GM12891 (cell line): Measurements from ENCODE around the gene SNX18.

Experiments
- DNase-seq: peaks from one replicate; pipeline ENCODE4 v3.0.0; 2011; ENCODE audit warnings: low spot score; ENCODE audit not compliant: insufficient read length
- FAIRE-seq: peaks from 2 replicates; lab custom pipeline; 2011; peaks lifted over from hg19 to GRCh38; lab: Jason Lieb, UNC
- PAX5 ChIP-seq: IDR thresholded peaks from 2 replicates; pipeline ENCODE4 v1.6.1; 2011; ENCODE audit warnings: low read length, moderate library complexity, mild to moderate bottlenecking; ENCODE audit not compliant: insufficient read depth, severe bottlenecking
- POLR2A ChIP-seq: IDR thresholded peaks from 2 replicates; pipeline ENCODE4 v1.6.1; 2011; ENCODE audit warnings: low read depth, low read length, control low read depth
- POLR2AphosphoS5 ChIP-seq: IDR thresholded peaks from 2 replicates; pipeline ENCODE4 v1.6.1; 2011; ENCODE audit warnings: low read depth, low read length, control low read depth
- POU2F2 ChIP-seq: IDR thresholded peaks from 2 replicates; pipeline ENCODE4 v1.6.1; 2011; ENCODE audit warnings: low read depth, mild to moderate bottlenecking, control low read depth, low read length, moderate library complexity
- SPI1 ChIP-seq: IDR thresholded peaks from 2 replicates; pipeline ENCODE4 v1.6.1; 2011; ENCODE audit warnings: low read depth, low read length, control low read depth
- TAF1 ChIP-seq: IDR thresholded peaks from 2 replicates; pipeline ENCODE4 v1.6.1; 2011; ENCODE audit warnings: low read depth, low read length, control low read depth

The SNX18 gene

GRCh38 chr5:54537725-54538124, 20.2 kb downstream of the SNX18 start:
- TF ChIP-seq POLR2A (no peak), SPI1 (no peak), TAF1 (no peak), PAX5 (no peak), POLR2AphosphoS5 (no peak), POU2F2 (no peak)
- no peak for DNase-seq
- no peak for FAIRE-seq

DNA sequence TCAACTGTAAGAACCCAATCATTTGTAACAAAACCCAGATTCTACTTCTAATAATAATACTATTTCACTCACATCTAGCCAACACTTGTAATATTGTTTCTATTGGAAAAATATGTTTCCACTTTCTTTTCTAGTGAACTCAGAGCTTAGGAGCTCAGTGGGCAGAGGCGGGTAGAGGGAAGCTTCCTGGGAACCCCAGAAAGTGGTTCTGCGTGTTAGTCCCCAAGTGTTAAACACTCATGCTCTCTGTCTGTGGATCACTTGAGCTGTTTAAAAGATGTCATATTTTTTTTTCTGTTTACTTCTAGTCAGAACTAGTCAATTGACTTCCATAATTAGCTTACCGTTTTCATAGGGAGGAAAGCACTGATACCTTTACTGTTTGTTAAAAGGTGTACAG, 20.6 kb downstream of the SNX18 start:
- FAIRE-seq = no peak

DNA sequence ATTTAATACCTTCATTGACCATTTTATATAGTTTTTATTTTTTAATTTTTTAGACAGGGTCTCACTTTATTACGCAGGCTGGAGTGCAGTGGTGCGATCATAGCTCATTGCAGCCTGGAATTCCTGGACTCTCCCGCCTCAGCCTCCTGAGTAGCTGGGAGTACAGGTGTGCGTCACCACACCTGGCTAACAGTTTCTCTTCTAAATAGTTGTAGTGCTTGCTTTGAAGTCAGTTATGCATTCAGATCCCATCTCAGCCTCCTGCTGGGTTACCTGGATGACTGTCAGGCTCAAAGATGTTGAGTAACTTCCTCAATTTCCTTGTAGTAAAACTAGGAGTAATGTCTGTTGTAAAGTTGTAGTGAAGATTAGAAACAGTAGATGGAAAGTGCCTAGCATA, 21.4 kb downstream of the SNX18 start:
- TF ChIP-seq POLR2AphosphoS5 (no peak), PAX5 (no peak), SPI1 (no peak), POU2F2 (no peak), POLR2A (no peak), TAF1 (no peak)
- FAIRE-seq = no peak
- DNase-seq = no peak

More for the DNA sequence above, 20.6 kb downstream of the SNX18 start:
- TF ChIP-seq TAF1 = no peak
- no peak for TF ChIP-seq POU2F2
- no peak for TF ChIP-seq POLR2AphosphoS5
- TF ChIP-seq POLR2A = no peak
- no peak for TF ChIP-seq PAX5
- TF ChIP-seq SPI1 = no peak
- no peak for DNase-seq

- TF ChIP-seq PAX5 = no peak
- TF ChIP-seq POU2F2 = no peak
- no peak for TF ChIP-seq POLR2A
- TF ChIP-seq POLR2AphosphoS5 = no peak
- TF ChIP-seq TAF1 = no peak
- TF ChIP-seq SPI1 = no peak
- DNase-seq (no peak), FAIRE-seq (no peak)
Measured at GRCh38 chr5:54540286-54540685, 22.7 kb downstream of the SNX18 start.

DNA sequence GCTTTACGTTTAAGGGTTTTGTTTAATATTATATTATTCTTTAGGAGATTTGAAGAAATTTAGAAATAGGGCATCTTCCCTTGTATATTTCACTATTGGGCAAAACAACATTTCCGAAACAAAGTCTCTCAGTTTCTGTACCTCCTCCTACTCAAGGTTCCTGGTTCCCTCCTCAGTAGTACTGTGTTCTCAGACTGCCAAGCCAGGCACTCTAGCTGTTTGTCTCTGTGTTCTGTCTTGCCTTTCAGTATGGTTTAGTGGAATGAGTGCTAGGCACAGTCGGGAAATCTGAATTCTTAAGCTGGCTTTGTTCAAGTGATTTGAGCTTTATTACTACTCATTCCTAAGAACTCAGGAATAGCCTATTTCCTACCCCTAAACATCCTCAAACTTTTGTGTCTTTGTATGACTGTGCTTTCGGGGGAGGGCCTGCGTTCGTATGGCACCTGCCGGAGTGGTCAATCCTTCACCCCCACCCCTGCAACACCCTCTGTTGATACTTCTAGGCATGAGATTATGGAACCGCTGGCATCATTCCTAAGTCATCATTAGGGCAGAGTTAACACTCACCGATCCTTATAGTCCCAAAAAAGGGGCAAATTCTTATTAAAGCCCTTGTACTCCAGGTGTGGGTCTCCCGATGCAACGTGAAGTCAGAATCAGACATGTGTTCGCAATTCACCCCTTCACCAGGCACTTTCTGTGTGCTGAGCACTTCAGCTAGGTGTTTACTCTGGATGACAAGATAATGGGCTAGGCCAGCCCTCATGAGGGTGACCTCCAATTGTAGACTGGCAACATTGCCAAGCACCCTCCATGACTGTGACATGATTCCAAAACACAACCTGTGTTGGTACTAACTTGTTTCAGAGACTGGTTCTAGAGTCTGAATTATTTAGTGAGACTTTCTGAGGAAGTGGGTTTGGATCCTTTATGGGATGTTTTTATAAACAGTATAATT, 24.5 kb downstream of the SNX18 start:
- DNase-seq (no peak), FAIRE-seq (no peak)

DNA sequence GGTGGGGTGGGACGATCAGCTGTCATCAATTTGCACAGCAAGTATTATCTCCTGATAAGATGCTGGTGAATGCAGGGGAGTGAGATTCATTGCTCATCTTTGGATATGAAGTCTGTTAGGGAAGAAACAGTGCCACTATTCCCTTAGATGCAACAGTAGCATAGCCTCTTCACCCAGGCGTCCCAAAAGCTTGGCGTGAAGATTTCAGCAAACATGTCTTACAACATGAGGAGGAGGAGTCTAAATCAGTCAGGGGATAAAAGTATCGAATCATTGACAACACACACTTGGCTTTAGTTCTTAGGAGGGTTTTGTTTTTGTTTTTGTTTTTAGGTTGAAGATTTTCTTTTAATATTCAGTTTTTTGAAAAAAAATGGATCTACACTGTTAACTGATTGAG, 26.5 kb downstream of the SNX18 start:
- no peak for FAIRE-seq
- no peak for DNase-seq
- TF ChIP-seq POLR2AphosphoS5 = no peak
- TF ChIP-seq PAX5 = no peak
- TF ChIP-seq SPI1 = no peak
- TF ChIP-seq POLR2A = no peak
- no peak for TF ChIP-seq TAF1
- TF ChIP-seq POU2F2 = no peak

More for the DNA sequence above, 24.5 kb downstream of the SNX18 start:
- TF ChIP-seq POLR2A = no peak

DNA sequence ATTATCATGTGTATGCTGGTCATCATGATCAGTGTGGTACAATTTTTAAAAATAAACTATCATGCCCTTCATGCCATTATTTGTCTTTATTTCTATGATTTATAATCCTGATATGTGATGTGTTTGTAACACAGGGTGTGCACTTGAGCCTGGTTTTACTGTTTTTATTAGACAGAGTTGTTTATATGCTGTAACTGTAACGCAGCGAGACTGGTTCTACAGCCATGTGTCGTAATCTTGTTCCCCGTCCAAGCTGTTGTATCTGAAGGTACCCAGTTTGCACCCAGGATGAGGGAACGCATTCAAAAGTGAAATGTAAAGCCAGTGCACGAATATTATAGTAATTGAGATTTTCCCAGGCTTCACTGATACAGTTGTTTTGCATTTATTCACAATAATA, 28.2 kb downstream of the SNX18 start:
- DNase-seq = no peak
- TF ChIP-seq SPI1 (no peak), TAF1 (no peak), POU2F2 (no peak), POLR2AphosphoS5 (no peak), POLR2A (no peak), PAX5 (no peak)

GRCh38 chr5:54547711-54548250, 30.2 kb downstream of the SNX18 start:
- FAIRE-seq (no peak), DNase-seq (no peak)
- TF ChIP-seq TAF1 (no peak), POLR2AphosphoS5 (no peak), POLR2A (no peak), SPI1 (no peak), POU2F2 (no peak), PAX5 (no peak)

More for the DNA sequence above, 28.2 kb downstream of the SNX18 start:
- no peak for FAIRE-seq

DNA sequence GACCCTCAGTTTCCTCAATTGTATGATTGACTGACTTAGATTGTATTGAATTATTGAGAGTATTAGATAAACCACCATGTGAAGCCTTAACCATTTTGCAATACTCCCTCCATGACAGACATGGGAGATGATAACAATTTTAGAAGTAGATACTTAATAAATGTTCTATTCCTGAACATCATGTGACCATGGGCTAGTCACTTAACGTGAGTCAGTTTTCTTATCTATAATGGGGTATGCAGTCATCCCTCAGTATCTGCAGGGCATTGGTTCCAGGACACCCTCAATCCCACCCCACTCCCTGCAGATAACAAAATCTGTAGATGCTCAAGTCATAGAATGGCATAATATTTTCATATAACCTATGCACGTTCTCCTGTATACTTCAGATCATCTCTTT, 31.0 kb downstream of the SNX18 start:
- FAIRE-seq = no peak
- no peak for TF ChIP-seq POU2F2
- DNase-seq = no peak

GRCh38 chr5:54551292-54551691, 33.7 kb downstream of the SNX18 start:
- FAIRE-seq (no peak), DNase-seq (no peak)
- no peak for TF ChIP-seq POLR2A
- no peak for TF ChIP-seq TAF1
- TF ChIP-seq POU2F2 = no peak
- no peak for TF ChIP-seq SPI1
- TF ChIP-seq POLR2AphosphoS5 = no peak
- TF ChIP-seq PAX5 = no peak
